ENCODE measurements around the gene GPR65.

GRCh38 chr14:87989956-87990299, 15.0 kb upstream of the GPR65 start:
- TF ChIP-seq CTCF (IDR thresholded peaks at IDR 0.05), result no peak
- no peak for TF ChIP-seq POLR2A (IDR thresholded peaks at IDR 0.05)

All from lower leg skin (tissue), 3 donors.